HL-60 (cell line): ENCODE data around the gene PSMA5.

Experiments used
- CTCF ChIP-seq: IDR thresholded peaks from one replicate; pipeline ENCODE4 v1.5.1; 2011; ENCODE audit warnings: low read length, control low read depth, inconsistent platforms; ENCODE audit not compliant: insufficient read depth
- GABPA ChIP-seq: IDR thresholded peaks from 2 replicates; pipeline ENCODE4 v1.6.1; 2012; ENCODE audit warnings: low read depth
- POLR2AphosphoS5 ChIP-seq: IDR thresholded peaks from 2 replicates; pipeline ENCODE4 v1.6.1; 2012; ENCODE audit warnings: low read depth
- REST ChIP-seq: IDR thresholded peaks from 2 replicates; pipeline ENCODE4 v1.6.1; 2012; ENCODE audit warnings: low read depth; ENCODE audit not compliant: insufficient replicate concordance
- SPI1 ChIP-seq: IDR thresholded peaks from 2 replicates; pipeline ENCODE4 v1.6.1; 2012; ENCODE audit warnings: low read depth, mild to moderate bottlenecking, borderline replicate concordance

- TF ChIP-seq POLR2AphosphoS5: no peak
- TF ChIP-seq CTCF: no peak
- TF ChIP-seq SPI1: no peak
- TF ChIP-seq REST: no peak
- no peak for TF ChIP-seq GABPA
These were observed 39.8 kb upstream of the PSMA5 start for GRCh38 chr1:109466125-109466451.
